ENCODE data around the gene MARVELD3.
"Not testable (repeated sequence)": the region's sequence is repeated elsewhere in the genome, so short reads cannot be mapped to it uniquely, and the experiment has no call there.

The MARVELD3 gene

GRCh38 chr16:71626018-71626857, at the start of gene MARVELD3:
TSS of gene MARVELD3 (plus strand) at chr16:71626184. CDS start at chr16:71626230, 46 bp downstream.
- no peak for DNase-seq (ENCODE audit: low read depth in 2 of 2)

GRCh38 chr16:71576971-71577370, 49.0 kb upstream of the MARVELD3 start, which contains the start of gene TAT:
TSS of gene TAT (minus strand) at chr16:71577092. CDS start at chr16:71576415, 677 bp downstream.
- no peak for DNase-seq (ENCODE audit: low read depth in 2 of 2)

- not testable (repeated sequence) for DNase-seq (ENCODE audit: low read depth in 2 of 2)
Measured at GRCh38 chr16:71582553-71582848, 43.5 kb upstream of the MARVELD3 start.

GRCh38 chr16:71584543-71585317, 41.3 kb upstream of the MARVELD3 start:
- DNase-seq (ENCODE audit: low read depth in 2 of 2): no peak

- DNase-seq (ENCODE audit: low read depth in 2 of 2): no peak
Measured at GRCh38 chr16:71585318-71585703, 40.7 kb upstream of the MARVELD3 start.

- DNase-seq (ENCODE audit: low read depth in 2 of 2): not testable (repeated sequence)
Measured at GRCh38 chr16:71589334-71589733, 36.6 kb upstream of the MARVELD3 start.

- not testable (repeated sequence) for DNase-seq (ENCODE audit: low read depth in 2 of 2)
Measured at GRCh38 chr16:71590071-71590470, 35.9 kb upstream of the MARVELD3 start.

GRCh38 chr16:71590584-71590983, 35.4 kb upstream of the MARVELD3 start:
- DNase-seq (ENCODE audit: low read depth in 2 of 2): no peak

GRCh38 chr16:71591917-71592316, 34.1 kb upstream of the MARVELD3 start:
- DNase-seq (ENCODE audit: low read depth in 2 of 2): no peak

- no peak for DNase-seq (ENCODE audit: low read depth in 2 of 2)
Measured at GRCh38 chr16:71593048-71593999, 32.7 kb upstream of the MARVELD3 start.

- DNase-seq (ENCODE audit: low read depth in 2 of 2): no peak
Measured at GRCh38 chr16:71594000-71594646, 31.9 kb upstream of the MARVELD3 start.

- DNase-seq (ENCODE audit: low read depth in 2 of 2): not testable (repeated sequence)
Measured at GRCh38 chr16:71595340-71595826, 30.6 kb upstream of the MARVELD3 start.

- DNase-seq (ENCODE audit: low read depth in 2 of 2): not testable (repeated sequence)
Measured at GRCh38 chr16:71598426-71598825, 27.6 kb upstream of the MARVELD3 start.

- DNase-seq (ENCODE audit: low read depth in 2 of 2): no peak
Measured at GRCh38 chr16:71600822-71601221, 25.2 kb upstream of the MARVELD3 start.

GRCh38 chr16:71609066-71609465, 16.9 kb upstream of the MARVELD3 start:
- DNase-seq (ENCODE audit: low read depth in 2 of 2): no peak

GRCh38 chr16:71610447-71610846, 15.5 kb upstream of the MARVELD3 start:
- DNase-seq (ENCODE audit: low read depth in 2 of 2): no peak

GRCh38 chr16:71610936-71611871, 14.8 kb upstream of the MARVELD3 start:
- peak; percentile 59 to 60 for DNase-seq (ENCODE audit: low read depth in 2 of 2)

GRCh38 chr16:71614956-71615355, 11.0 kb upstream of the MARVELD3 start:
- DNase-seq (ENCODE audit: low read depth in 2 of 2): not testable (repeated sequence)

GRCh38 chr16:71618429-71618828, 7.6 kb upstream of the MARVELD3 start:
- no peak for DNase-seq (ENCODE audit: low read depth in 2 of 2)

GRCh38 chr16:71622088-71622487, 3.9 kb upstream of the MARVELD3 start:
- DNase-seq (ENCODE audit: low read depth in 2 of 2): no peak

All from stimulated activated CD8-positive, alpha-beta memory T cell treated with anti-CD3 and anti-CD28 coated beads, Interleukin-15, amount 100 ng/mL, for 48 hours (primary cell).